Iris pigment epithelial cell (primary cell): ENCODE results near the gene BMP5.

Source experiments
- DNase-seq: peaks from one replicate; pipeline ENCODE4 v3.0.0-alpha.2; 2011; ENCODE audit warnings: low read depth

The BMP5 gene

DNA sequence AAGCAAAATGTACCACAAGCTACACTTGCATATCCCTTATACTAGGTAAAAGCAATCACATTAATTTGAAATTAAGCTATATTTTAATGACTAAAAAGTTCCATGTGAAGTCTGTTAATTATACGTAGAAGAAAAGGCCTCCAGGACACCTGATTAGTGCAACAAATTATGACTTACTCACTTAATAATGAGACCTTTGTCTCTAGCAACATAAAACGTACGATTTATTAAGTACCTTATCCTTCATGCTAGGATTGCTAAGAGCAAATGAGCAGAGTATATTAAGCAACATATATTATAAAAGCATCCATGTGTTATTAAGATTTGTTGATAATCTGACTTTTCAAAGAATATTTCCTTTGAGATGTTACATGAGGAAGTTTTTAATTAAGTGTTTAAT lies 2.5 kb downstream of the BMP5 start:
- DNase-seq = no peak

DNA sequence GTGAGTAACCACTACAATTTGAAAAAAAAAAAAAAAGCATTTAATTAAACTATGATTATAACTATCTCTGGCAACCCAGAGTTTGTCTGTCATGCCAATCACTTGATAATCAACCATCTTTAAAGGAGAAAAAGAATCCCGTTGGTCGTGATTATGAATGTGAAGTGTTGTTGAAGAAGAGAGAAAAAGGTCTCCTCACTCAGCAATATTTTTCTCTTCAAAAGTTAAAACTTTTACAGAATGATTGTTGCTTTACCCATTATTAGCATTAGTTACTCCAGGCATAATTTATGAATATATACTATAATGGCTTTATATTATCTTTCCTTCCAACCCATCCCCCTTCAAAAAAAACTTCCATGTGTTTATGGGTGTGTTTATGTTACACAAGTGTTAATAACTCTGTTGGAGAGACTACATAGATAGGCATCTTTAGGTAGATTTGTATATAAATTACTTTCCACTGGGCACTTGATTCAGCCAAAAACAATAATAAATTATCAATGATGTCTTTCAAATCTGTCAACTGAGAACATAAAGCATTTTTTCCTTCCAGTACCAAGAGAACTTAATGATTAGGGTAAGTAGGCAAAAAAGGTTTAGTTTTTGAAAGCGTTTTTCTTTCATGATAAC lies 5.1 kb downstream of the BMP5 start:
- no peak for DNase-seq

DNA sequence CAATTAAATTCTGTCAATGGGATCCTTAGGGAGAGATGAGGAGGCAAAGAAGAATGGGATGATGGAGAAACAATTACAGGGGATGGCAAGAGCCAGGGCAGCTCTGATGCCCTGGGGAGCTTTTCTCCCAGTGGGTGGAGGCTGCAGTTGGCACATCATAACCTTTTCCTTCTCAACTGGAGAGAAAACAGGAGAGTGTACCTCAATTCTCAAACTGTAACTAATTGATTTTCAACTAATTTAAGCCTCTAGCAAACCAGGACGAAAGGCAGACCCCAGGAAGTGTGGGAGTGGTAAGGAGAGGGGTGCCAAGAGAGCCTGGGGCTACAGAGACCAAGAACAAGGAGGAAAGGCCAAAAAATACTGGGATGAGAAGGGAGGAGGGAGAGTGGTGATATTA lies 5.7 kb downstream of the BMP5 start:
- DNase-seq = no peak

DNA sequence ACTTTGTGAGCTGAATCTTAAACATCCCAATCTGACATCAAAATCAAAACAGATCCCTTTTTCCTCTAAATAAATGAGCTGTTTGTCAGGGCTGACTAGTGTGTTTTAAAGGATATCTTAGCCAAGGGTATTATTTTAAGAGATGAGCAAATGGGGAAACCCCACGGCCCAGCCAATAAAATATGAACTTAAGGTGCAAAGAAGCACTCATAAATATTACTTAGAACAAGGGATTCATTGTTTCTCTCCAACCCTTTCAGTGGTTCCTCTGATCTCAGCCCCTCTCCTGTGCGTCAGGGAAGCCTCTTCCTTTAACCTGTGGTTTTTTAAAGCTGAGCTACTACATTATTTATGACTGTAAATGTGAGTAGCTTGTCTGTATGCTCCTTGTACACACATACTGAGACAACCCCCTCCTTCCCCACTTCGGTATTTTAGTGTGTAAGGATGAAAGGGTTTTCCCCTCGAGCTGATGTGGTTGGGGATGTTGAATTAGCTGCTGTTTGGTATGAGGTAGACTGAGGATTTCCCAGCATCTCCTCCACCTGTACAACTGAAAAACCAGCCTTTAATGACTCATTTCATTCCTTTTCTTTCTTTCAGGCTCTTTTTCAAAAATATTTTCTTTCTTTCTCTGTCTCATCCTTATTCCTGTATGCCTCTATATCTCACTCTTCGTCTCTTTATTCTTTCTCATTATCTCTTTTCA lies 6.5 kb downstream of the BMP5 start:
- DNase-seq = peak; percentile 53

DNA sequence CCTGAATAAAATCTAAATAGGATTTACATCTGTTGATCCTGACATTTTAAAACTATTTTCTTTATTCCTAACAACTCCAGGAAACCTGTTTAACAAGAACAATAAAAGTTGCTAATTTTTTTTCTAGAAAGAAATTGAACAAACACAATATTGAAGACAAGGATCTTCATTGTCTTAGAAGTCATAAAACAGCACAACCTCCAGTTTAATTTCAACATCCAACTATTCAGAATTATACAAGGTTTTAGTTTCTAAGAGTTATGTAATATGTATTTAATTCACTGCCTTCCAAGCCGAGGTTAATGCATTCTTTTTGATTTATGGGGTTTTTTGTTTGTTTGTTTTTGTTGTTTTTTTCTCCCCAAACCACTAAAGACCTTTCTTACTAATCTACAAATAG lies 7.2 kb downstream of the BMP5 start:
- no peak for DNase-seq

DNA sequence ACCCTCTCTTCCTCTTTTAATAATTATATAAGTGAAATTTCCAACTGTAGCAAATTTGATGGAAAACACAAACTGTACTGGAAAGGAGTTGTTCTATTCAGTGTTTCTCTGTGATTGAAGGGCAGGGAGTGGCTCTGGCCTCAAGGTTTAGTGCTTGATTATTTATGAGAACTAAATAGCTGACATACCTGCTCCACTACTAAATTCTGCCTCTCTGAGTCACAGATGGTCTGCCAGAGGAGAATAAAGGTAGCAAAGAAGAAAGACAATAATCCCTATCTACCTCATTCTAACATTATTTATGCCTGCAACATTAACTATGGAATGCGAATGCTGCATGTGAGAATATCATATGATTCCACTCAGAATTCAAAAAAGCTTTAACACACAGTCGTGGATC lies 9.3 kb downstream of the BMP5 start:
- DNase-seq = peak; percentile 37

DNA sequence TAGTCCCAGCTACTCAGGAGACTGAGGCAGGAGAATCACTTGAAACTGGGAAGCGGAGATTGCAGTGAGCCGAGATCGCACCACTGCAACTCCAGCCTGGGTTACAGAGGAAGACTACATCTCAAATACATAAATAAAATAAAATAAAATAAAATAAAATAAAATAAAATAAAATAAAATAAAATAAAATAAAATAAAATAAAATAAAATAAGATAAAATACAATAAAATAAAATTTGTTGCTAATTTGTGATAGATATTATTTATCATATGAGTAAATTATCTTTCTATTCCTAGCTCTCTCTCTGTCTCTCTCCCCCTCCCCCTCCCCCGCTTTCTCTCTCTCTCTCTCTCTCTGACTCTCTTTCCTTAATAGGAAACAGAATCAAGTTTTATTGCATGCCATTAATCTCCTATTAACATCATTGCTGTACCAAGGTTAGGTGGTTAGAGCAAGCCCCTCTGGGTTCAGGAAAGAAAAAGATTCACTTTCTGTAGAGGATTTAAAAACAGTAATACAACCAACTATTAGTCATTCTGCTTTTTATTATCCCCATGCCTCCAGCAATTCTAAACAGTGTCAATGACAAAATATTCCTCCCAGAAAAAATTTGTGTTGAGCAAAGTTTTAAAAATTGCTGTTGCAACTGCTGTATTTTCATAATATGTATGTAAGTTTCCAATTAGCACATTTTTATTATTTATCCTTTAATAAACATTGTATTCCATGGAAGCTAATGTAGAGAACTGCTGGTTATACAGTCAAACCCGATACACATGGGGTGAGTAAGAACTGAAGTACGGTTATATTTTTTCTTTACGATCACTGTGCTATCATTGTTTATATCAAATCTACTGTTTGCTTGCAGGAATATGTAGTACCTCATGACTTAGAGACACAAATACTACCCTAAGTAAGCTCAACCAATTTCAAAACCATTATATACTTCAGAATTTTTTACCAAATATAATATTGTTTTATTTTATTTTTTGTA lies 22.1 kb downstream of the BMP5 start:
- peak; percentile 26 for DNase-seq

DNA sequence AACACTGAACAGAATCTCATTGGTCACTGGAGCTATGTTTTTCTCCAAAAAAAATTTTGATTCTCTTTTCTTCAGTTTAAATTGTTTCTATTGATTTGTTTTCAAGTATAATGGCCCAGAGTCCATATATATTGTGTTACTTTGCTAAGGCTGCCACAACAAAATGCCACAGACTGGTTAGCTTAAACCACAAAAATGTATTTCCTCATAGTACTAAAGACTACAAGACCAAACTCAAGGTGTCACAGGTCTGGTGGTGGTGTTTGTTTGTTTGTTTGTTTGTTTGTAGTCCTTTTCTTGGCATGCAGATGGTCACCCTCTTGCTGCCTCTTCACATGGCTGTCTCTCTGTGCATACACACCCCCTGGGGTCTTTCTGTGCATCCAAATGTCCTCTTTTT lies 34.0 kb downstream of the BMP5 start:
- DNase-seq = no peak

DNA sequence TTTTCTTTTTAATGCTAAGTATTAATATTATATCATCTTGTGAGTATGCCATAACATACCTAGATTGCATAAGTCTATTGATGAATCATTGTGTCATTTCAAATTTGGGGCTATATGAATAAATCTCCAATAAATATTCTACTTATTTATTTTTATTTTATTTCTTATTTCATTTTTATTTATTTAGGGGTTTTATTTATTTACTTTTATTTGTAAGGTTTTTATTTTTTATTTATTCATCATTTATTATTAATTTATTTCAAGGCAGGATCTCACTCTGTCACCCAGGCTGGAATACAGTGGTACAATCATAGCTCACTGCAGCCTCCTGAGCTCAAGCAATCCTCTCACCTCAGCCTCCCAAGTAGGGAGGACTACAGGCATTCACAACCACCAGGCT lies 36.3 kb downstream of the BMP5 start:
- no peak for DNase-seq

DNA sequence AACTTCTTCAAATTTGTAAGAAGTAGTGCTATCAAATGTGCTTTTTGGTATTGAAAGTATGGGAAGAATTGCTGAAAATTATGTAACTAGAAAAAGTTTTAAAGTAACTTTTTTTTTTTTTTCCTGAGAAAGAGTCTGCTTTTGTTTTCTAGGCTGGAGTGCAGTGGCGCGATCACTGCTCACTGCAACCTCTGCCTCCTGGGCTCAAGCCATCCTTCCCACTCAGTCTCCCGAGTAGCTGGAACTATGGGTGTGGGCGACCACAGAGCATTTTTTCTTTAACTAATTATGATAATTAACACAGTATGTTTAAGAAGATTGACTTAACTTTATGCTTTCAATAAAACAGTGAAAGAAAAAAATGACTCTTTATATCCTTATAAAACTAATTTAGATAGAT lies 38.4 kb downstream of the BMP5 start:
- DNase-seq = no peak

DNA sequence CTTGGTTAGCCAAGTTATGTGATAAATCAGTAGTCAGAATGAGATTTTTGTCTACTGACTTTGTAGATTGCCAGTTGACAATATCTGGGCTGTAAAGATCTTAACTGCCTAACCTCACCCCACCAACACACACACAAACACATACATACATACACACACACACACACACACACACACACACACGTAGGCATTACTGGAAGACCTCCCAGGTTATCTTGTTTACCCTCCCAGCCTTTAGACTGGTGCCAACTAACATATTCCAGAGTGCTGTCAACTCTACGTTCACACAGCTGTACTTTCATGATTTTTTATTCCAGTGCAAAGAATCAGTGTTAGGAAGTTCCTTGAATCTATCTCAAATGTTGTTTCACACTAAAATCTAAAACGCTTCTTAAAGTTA lies 38.9 kb downstream of the BMP5 start:
- no peak for DNase-seq

DNA sequence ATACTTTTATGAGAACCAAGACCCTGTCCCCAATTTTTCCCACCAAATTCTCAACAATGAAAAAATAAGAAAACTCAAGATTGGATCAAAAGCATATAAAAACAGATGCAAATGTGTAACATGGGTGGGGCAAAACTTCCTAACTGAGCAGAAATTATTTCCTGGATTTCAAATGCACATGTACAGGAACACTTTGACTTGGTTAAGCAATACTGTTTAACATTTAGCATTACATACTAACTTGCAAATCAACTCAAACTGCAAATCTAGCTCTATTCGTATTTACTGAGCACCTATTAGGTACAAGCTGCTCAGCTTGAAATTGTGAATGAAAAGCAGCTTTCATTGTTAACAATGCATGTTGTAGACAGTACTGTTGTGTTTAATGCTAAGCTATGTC lies 40.2 kb downstream of the BMP5 start:
- DNase-seq = no peak

DNA sequence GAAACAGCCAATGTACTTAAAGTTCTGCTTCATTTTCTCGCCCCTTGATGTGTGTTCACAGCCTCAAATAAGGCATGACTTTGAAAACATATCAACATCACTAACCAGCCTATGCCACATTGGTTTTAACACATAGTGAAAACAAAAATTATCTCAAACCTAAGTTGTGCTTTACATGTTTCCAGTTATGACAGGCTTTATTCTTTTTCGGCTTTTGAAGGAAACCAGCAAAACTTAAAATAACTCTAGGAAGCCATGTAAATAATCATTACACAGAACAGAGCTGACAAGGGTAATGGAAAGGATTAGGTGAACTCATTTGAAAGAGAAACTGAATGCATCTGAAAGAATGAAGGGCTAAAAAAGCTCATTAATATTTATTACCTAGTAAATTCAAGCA lies 42.1 kb downstream of the BMP5 start:
- DNase-seq = no peak

DNA sequence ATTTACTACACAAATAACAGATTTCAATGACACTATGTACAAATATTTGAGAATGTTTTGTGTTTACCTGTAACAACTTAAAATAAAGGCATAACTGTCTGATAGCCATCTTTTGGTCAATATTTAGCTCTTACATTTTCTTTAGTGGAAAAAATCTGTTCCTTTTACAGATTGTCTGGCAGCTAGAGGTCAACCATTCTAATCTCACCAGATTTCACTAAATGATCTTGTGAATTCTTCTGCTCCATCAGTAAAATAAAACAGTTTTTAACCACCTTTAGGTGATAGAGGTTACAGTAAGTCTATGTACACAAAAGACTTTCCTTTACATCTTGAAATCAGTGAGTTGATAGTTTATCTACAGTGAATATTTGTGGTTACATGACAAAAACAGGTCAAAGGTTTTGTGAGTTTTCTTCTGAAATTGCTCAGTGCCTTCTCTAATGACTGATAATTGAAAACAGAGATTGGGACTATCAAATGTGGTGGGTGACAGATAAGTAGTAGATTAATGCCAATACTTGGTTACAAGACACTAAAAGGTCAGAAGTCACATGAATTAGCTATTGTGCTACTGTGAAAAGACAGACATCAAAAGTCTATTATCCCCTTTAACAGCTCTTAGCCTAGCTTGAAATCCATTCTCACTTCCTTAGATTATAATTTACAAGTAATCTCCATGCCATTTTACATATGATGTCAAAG lies 47.4 kb downstream of the BMP5 start:
- DNase-seq = no peak

DNA sequence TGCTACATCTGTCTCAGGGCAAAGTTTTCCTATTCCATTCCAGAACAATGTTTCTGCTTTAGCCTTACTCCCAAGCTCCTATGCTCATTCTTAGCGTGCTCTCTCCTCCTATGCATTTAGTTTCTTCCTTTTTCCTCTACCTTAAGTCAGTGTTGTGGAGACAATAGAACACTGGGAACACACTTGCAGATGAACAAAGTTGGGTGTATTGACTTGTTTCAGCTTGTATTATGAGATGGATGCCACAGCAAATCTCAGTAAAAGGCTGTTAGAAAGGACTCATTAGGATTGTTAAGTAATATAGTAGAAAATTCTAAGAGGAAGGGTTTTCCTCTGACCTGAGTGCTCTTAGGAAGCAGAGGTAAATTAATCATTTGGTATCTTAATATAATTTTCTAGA lies 48.4 kb downstream of the BMP5 start:
- no peak for DNase-seq

DNA sequence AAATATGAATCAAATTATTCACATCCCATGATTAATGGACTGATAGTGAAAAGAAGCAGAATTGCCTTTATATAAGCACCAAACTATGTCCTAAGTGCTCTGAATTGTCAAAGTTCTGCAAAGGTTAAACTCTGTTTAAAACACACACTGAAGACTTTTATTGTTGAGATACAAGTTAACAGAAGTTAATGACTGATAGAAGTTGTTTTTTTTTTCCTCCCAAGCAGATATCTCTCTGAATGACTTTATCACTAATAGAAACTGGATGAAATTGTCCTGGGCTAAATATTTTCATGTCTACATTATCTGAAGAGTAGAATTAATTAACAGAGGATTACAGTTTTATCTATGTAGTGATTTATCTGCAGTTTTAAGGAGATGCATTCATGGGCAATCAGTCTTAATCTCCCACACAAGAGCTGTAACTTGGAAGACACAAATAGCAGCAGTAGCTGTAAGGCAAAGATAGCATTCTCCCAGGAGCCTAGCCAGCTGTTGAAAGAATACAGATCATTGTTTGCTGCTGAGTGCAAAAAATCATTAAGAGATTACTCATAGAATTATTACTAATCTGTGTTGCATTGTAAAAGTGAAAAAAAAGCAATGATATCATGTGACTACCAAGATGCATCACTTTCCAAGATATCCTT lies 49.9 kb downstream of the BMP5 start:
- DNase-seq = peak; percentile 84

DNA sequence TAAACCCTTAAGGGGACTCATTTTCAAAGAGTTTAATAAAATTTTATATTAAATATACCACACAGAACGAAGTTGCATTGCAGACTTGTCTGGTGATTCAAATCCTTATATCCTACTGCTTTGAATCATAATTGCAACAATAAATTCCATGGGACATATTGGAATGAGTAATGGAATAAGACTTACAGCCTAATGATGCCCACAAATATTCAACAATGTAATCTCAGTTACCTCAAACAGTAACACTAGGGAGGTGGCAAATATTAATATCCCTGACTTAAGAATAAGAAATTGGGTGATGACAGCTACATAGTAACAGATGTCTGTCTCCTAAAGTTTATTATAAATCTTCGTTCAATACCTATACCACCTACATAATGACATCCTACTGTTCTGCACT lies 52.6 kb downstream of the BMP5 start:
- DNase-seq = peak; percentile 56

DNA sequence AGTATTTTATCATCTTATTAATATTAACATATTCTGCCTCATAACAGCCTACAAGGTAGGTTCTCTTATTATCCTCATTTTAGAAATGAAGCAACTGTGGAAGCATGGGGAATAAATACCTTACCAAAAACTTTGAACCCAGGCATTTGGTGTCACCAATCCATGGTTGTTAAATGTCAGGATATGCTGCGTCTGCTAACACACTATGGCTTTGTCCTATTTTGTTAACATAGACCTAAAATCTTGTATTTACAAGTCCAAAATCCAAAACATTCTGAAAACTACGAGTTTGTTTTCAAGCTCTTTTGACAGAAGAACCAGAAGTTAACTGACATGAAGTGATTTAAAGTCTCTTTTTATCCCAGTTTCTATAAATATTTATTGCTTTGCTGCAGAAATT lies 53.4 kb downstream of the BMP5 start:
- DNase-seq = no peak

DNA sequence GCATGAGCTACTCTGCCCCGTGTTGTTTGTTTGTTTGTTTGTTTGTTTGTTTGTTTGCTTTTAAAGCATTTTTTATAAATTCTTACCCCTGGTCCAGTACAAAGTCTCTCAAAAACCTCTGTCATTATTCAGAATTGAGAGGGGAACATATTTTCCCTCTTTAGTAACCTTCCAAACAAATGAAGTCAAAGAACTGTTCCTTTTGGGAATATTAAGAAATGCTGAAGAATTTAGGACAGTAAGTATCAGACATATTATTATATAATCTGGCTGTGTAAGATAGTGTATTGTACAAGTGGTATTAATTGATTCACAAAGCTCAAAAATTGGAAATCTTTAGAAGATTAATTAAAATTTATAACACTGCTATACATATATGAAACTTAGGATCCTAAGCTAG lies 54.7 kb downstream of the BMP5 start:
- no peak for DNase-seq

DNA sequence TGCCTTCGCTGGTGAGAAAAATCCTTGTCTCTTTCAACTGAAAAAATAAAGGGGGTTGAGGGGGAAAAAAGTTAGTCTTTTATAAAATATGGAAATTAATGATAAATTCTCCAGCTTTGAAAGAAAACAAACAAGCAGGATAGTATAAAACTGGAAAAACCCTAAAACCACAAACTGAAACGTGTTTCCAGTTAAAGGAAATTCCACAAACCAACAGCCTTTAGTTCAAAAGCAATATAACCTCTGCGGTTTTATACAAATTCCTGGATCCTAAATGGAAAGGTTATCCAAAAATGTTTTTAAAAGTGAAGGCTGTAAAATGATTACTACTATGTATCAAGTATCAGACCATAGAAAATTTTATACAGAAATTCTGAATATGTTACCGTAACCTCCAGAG lies 55.6 kb downstream of the BMP5 start:
- DNase-seq = peak; percentile 31

DNA sequence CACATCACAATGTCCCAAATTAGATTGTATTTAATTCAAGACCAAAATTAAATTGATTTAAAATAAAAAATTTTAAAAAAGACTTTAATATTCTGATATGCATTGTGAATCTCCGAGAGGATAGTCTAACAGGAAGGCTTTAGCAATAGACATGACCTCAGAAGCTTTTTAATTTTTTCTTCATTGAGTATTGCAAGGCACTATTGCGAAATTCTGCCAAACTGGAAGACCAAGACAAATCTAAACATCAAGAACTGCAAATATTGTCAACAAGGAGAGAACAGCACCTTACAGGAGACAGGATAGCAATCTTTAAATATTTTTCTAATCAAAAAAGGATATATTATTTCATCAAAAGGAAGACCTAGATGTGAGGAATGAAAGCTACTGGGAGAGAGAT lies 56.9 kb downstream of the BMP5 start:
- peak; percentile 80 for DNase-seq

DNA sequence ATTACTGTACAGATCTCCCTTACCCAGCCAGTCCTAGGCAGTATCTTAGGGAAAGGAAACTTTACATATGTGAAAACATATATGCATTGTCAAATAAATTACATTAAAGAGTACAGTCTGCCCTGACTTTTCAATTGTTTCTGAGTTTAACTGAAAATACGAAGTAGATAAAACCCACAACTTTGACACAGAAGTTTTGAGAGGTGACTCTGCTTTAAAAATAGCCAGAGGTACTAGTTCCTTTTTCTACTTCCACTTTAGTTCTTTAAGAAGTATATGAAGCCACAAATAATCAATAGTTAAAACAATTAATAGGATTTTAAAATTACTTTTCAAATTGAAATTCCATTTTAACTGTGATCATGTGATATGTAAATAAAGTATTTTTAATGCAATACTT lies 62.9 kb downstream of the BMP5 start:
- no peak for DNase-seq
